ENCODE data around the gene ALK.

- TF ChIP-seq CUX1 (IDR thresholded peaks at IDR 0.05; ENCODE audit: insufficient replicate concordance, low read depth, low read length) (no peak), SPI1 (IDR thresholded peaks at IDR 0.05; ENCODE audit: borderline replicate concordance, insufficient read depth, low read depth, low read length) (no peak), EZH2 (IDR thresholded peaks at IDR 0.05; ENCODE audit: borderline replicate concordance, control insufficient read depth, low read depth, low read length) (no peak), MXI1 (IDR thresholded peaks at IDR 0.05; ENCODE audit: low read depth, low read length) (no peak), CTCF (IDR thresholded peaks at IDR 0.05 in 2 of 3, conservative IDR thresholded peaks at IDR 0.05 in 1 of 3; ENCODE audit: control insufficient read depth in 2 of 3, extremely low read depth in 1 of 3, insufficient read depth in 1 of 3, low read depth in 3 of 3, low read length in 3 of 3) (no peak)
These were observed 121.8 kb downstream of the ALK start for GRCh38 chr2:29799628-29800027.

Measured in GM12878 (cell line).